Activated naive CD4-positive, alpha-beta T cell treated with anti-CD3 and anti-CD28 coated beads, Interleukin-2, amount 50 U/mL, for 16 hours (primary cell): Measurements from ENCODE around the gene TOX2.

Source experiments
- DNase-seq: peaks from one replicate; pipeline ENCODE4 v3.0.0-alpha.2; 2020

The TOX2 gene

DNA sequence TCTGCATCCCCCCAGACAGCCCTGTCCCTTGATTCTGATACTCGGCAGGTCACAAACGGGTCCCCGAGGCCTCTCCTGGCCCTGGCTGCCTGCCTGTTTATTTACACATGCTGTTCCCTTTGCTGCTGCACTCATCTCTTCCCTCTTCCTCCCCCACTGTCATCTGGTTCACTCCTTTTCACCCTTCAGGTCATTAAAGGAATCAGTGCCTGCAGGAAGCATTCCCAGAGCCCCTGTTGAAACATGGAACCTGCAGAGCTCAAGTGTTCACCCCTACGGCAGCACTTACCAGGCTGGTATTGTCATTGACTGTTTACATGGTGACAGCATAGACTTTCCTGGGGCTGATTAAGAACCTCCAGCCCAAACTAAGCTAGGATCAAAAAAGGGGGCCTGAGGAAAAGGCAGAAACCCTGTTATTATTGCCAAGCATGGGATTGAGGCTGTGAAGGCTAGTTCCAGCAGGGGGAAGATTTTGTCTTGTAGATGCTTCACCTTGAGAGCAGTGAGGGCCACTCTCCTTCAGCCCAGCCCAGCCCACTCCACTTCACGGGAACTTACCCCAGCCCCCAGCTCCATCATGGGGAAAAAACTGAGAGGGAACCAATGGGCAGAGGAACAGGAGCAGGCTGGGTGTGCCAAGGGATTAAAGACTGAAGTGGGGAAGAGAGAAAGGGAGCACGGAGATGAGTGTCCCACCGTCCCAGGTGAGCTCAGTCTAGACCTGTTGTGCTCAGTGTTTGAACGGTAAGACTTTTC, 199.1 kb downstream of the TOX2 start:
- no peak for DNase-seq

DNA sequence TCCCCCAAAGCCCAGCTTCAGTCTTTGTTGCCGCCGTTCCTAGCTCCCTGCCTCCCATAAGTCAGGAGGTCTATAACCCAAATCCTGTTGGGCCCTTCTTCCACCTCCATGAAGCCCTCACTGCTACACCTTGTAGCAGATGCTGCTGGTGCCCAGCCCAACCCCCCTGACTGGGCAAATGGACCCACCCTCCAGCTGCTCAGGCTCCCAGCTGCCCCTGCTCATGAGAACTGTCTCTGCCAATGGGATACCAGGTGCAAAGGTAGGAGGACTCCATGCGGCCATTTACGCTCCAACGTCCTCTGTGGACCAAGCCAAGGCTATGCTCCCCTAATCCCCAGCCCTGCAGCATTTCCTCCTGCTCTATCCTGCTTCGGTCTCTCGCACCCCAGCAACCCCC, 200.5 kb downstream of the TOX2 start:
- DNase-seq: no peak

DNA sequence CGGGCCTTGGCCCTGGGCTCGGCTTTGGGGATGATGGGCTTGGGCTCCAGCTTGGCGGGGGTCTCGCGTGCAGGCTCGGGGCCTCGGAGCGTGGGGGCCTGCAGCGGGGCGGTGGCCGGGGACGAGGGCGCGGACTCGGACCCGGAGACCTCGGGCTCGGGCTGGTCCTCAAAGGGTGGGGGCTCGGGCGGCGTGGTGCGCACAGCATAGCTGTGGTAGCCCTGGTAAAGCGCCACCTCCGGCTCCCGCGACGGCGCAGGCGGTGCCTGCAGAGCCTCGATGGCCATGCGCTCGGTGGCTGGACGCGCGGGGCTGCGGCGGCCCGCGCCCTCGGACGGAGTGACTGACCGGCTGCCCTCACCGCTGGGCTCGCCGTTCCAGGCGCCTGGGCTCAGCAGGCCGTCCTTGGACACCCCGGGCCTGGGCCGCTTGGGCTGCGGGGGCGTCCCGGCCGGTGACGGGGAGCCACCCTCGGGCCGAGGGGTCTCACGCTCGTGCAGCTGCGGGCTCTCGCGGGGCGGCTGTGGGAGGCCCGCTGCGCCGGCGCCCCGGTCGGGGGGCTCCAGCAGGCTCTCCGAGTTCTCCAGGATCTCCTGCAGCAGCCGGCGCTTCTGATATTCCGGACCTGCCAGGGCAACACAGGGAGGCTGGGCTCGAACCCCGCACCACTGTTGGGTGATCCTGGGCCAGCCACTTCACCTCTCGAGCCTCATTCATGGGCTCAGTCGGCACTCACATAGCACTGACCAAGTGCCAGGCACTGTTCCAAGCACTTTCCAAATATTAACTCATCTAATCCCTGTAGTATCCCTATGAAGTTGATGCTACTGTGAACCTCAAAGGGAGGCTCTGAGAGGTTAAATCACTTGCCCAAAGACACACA, 201.4 kb downstream of the TOX2 start:
- DNase-seq: no peak

DNA sequence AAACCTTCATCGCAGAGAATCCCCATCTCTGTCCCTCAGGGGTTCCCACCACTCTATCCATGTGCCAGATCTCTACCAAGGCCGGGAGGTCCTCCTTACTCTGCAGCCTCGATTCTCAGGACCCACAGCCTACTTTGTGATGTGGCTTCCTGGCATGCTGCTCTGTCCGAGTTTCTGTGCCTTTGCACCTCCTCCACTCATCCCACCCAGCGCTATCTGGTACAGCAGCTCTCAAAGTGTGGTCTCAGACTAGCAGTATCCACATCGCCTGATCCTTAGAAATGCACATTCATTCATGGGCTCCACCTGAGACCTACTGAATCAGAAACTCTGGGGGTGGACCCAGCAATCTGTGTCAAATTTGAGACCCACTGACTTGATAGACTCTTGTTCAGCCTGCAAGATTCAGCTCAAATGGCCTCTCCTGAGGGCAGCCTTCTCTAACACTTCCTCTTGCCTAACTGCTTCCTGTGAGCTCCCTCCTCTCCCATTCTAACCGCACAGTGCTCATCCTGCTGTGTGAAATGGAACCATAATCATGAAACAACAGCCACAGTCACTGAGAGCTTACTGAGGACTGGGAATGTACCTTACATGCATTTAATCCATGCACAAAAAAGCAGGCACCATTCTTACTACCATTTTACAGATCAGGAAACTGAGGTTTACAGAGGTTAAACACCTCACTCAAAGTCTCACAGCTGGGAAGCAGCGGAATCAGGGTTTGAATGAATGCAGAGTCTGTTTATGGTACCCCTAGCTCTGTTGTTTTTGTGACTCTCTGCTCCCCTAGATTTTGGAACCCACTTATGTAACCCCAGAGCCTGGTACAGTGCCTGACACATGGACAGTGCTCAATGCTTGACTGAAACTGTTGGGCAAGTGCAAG, 202.9 kb downstream of the TOX2 start:
- no peak for DNase-seq

DNA sequence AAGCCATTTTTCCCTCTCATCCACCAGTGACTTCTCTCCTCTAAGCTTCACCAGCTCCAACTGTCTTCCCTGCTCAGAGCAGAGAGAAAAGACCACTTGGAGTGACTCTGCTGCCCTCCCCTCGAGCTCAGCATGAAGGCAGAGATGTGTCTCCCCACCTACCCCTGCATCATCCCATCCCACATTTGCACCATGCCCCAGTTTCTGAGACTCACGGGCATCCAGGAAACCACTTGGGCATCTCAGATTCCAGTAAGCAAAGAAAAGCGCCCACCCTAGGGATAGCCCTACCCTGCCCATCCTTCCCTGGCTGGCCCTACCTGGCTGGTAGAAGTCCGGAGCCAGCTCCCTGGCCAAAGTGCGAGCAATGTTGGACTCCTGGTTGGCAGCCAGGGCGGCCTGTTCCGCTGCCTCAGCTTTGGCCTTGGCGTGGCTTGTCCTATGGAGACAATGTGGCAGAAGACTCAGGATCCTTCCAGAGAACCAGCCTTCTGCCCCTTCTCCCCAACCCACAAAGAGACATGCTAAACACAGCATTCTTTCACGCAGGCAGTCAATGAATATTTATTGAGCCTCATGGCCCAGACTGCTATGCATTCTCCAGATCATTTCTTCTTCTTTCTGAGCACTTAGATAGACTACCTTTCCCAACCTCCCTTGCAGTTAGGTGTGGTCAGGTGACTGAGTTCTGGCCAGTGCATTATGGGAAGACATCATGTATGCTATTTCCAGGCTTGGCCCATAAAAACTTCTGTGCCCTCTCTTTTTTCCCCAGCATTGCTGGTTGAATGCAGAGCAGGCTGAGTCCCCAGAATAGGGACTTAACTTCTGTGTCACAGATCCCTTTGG, 203.8 kb downstream of the TOX2 start:
- DNase-seq: no peak
